ENCODE results near the gene SSU72. TPM values are rescaled to one million over a fixed set of nuclear protein-coding genes. Genes with fewer than 3 reads are reported as not detected.

The SSU72 gene
- total RNA-seq (102 TPM), polyA plus RNA-seq (ENCODE audit: insufficient read depth, low read depth, low replicate concordance) (143 TPM)
- long read RNA-seq, donor 1, full-length matches to known transcripts, result 29 of 35 reads
- long read RNA-seq, donor 1, partial matches to known transcripts, result 6 of 35 reads
- long read RNA-seq, donor 1, other reads (novel, unspliced or antisense), result 0 of 35 reads
- long read RNA-seq, donor 2, full-length matches to known transcripts, result 51 of 51 reads
- long read RNA-seq, donor 2, partial matches to known transcripts, result 0 of 51 reads
- long read RNA-seq, donor 2, other reads (novel, unspliced or antisense), result 0 of 51 reads
- long read RNA-seq, donor 3, full-length matches to known transcripts, result 49 of 49 reads
- long read RNA-seq, donor 3, partial matches to known transcripts, result 0 of 49 reads
- long read RNA-seq, donor 3, other reads (novel, unspliced or antisense), result 0 of 49 reads
- long read RNA-seq, donor 4, full-length matches to known transcripts, result 25 of 25 reads
- long read RNA-seq, donor 4, partial matches to known transcripts, result 0 of 25 reads
- long read RNA-seq, donor 4, other reads (novel, unspliced or antisense), result 0 of 25 reads
- long read RNA-seq, donor 5, full-length matches to known transcripts, result 4 of 4 reads
- long read RNA-seq, donor 5, partial matches to known transcripts, result 0 of 4 reads
- long read RNA-seq, donor 5, other reads (novel, unspliced or antisense), result 0 of 4 reads
- long read RNA-seq, donor 6, full-length matches to known transcripts, result 60 of 60 reads
- long read RNA-seq, donor 6, partial matches to known transcripts, result 0 of 60 reads
- long read RNA-seq, donor 6, other reads (novel, unspliced or antisense), result 0 of 60 reads
- long read RNA-seq, donor 7, full-length matches to known transcripts, result 85 of 101 reads
- long read RNA-seq, donor 7, partial matches to known transcripts, result 10 of 101 reads
- long read RNA-seq, donor 7, other reads (novel, unspliced or antisense), result 6 of 101 reads
- long read RNA-seq, donor 8, full-length matches to known transcripts, result 61 of 61 reads
- long read RNA-seq, donor 8, partial matches to known transcripts, result 0 of 61 reads
- long read RNA-seq, donor 8, other reads (novel, unspliced or antisense), result 0 of 61 reads
- long read RNA-seq, donor 9, full-length matches to known transcripts, result 26 of 26 reads
- long read RNA-seq, donor 9, partial matches to known transcripts, result 0 of 26 reads
- long read RNA-seq, donor 9, other reads (novel, unspliced or antisense), result 0 of 26 reads
- long read RNA-seq, donor 10, full-length matches to known transcripts, result 31 of 31 reads
- long read RNA-seq, donor 10, partial matches to known transcripts, result 0 of 31 reads
- long read RNA-seq, donor 10, other reads (novel, unspliced or antisense), result 0 of 31 reads

DNA sequence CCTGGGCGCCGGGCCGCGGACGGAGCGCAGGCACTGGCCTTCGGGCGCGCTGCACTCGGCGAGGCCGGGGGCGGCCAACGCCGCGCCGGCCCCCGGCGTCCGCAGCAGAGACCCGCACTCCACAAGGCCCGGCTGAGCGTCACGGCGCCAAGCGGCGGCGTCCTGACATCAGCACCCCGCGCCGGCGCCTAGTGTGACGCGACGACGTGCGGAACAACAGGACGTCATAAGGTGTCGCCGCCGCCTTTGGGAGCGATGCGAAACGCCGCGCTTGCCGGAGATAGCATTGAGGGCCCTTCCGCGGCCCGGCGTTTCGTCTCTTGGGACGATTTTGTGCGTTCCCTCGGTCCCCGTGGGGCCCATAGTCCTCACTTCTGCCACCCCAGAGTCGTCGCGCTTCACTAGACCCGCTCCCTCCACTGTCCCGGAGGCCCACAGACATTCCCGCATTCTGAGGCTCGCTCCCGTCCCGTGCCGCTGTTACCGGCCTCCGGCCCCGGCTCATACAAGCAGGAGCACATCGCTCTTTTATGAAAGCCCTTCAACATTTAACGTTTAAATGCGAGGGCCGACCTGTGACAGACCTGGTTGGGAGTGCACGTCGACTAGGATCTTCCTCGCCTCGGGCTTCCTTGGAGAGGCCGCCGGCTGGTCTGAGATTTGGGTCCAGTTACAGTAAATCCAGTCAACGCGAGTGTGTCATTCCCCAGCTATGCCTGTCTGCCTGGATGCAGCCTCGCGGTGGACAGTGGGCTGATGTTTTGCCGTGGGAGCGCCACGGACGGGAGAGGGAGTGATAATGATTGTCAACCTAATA, at the start of gene SSU72:
Gene SSU72 (minus strand): TSS at position 143 of the 817 bp plus-strand sequence. CDS start 306 bp downstream, outside the sequence.
- DNase-seq (peak; percentile 91 to 97 (median 95)), FAIRE-seq (no peak)
- Histone ChIP-seq H3K36me3 (ENCODE audit: control insufficient read depth in 2 of 3, insufficient read depth in 3 of 3, low read length in 3 of 3) (no peaks in the 10 kb centered on the region), H3K4me3 (ENCODE audit: low read length in 3 of 3) (peak within 1 kb of the TSS; percentile 92 to 99 (median 94)), H3K9me3 (ENCODE audit: control insufficient read depth in 2 of 3, insufficient read depth in 1 of 3, low read length in 3 of 3) (no peaks in the 10 kb centered on the region), H3K27me3 (ENCODE audit: control insufficient read depth, insufficient read depth, low read length) (peaks cover 2% of the 10 kb centered on the region), H3K4me1 (ENCODE audit: control insufficient read depth in 2 of 3, insufficient read depth in 2 of 3, low read depth in 1 of 3, low read length in 3 of 3) (peaks cover 0 to 7% (median 0%) of the 10 kb centered on the region in 3 donors), H3K27ac (ENCODE audit: low read depth in 2 of 2, low read length in 2 of 2) (peak within 1 kb of the TSS; percentile 97), H3K9ac (ENCODE audit: low read length in 3 of 3) (peak within 1 kb of the TSS; percentile 89 to 93 (median 91))
- peak; percentile 11 for TF ChIP-seq CTCF (IDR thresholded peaks at IDR 0.05; ENCODE audit: borderline replicate concordance, extremely low read depth, insufficient read depth)
- intact Hi-C loops (cut with DNase I), result no loop called here

- peak in 1 of 5 donors; percentile 42 for DNase-seq
- Histone ChIP-seq H3K4me3 (ENCODE audit: low read length in 3 of 3) (no peak overlapping the region), H3K9me3 (ENCODE audit: control insufficient read depth in 2 of 3, insufficient read depth in 1 of 3, low read length in 3 of 3) (no peaks in the 10 kb centered on the region), H3K36me3 (ENCODE audit: control insufficient read depth in 2 of 3, insufficient read depth in 3 of 3, low read length in 3 of 3) (no peaks in the 10 kb centered on the region), H3K27me3 (ENCODE audit: control insufficient read depth, insufficient read depth, low read length) (no peaks in the 10 kb centered on the region), H3K4me1 (ENCODE audit: control insufficient read depth in 2 of 3, insufficient read depth in 2 of 3, low read depth in 1 of 3, low read length in 3 of 3) (no peaks in the 10 kb centered on the region), H3K9ac (ENCODE audit: low read length in 3 of 3) (no peak overlapping the region), H3K27ac (ENCODE audit: low read depth in 2 of 2, low read length in 2 of 2) (no peak overlapping the region)
- FAIRE-seq, result no peak
- no peak for TF ChIP-seq CTCF (IDR thresholded peaks at IDR 0.05; ENCODE audit: borderline replicate concordance, extremely low read depth, insufficient read depth)
- intact Hi-C loops (cut with DNase I), result no loop called here
Observed at GRCh38 chr1:1623631-1624442, 49.2 kb upstream of the SSU72 start.
